GM19463 (cell line): ENCODE results near the gene AUTS2.
"Not testable (repeated sequence)": the region's sequence is repeated elsewhere in the genome, so short reads cannot be mapped to it uniquely, and the experiment has no call there.

ENCODE experiments used
- ATAC-seq: cut with Tn5 transposase; IDR thresholded peaks from one replicate; pipeline ENCODE4 v1.9.1; 2021; ENCODE audit warnings: mild to moderate bottlenecking, moderate library complexity; ENCODE audit not compliant: unreplicated experiment

The AUTS2 gene

GRCh38 chr7:70729553-70730157 is 1131.4 kb downstream of the AUTS2 start:
- not testable (repeated sequence) for ATAC-seq

- ATAC-seq = no peak
Observed at GRCh38 chr7:70730451-70731110, 1132.3 kb downstream of the AUTS2 start.

GRCh38 chr7:70733090-70733489 is 1134.8 kb downstream of the AUTS2 start:
- ATAC-seq = no peak

GRCh38 chr7:70734411-70734810 is 1136.1 kb downstream of the AUTS2 start:
- ATAC-seq = no peak

- no peak for ATAC-seq
Observed at GRCh38 chr7:70735313-70735712, 1137.0 kb downstream of the AUTS2 start.

- ATAC-seq = no peak
Observed at GRCh38 chr7:70736715-70737460, 1138.6 kb downstream of the AUTS2 start.

- ATAC-seq = no peak
Observed at GRCh38 chr7:70738151-70738885, 1140.0 kb downstream of the AUTS2 start.

- no peak for ATAC-seq
Observed at GRCh38 chr7:70739646-70740210, 1141.5 kb downstream of the AUTS2 start.

- no peak for ATAC-seq
Observed at GRCh38 chr7:70741666-70742065, 1143.4 kb downstream of the AUTS2 start.

- ATAC-seq = no peak
Observed at GRCh38 chr7:70743531-70744325, 1145.5 kb downstream of the AUTS2 start.

- ATAC-seq = no peak
Observed at GRCh38 chr7:70744492-70744891, 1146.2 kb downstream of the AUTS2 start.

- ATAC-seq = no peak
Observed at GRCh38 chr7:70749831-70750230, 1151.6 kb downstream of the AUTS2 start.

- no peak for ATAC-seq
Observed at GRCh38 chr7:70751895-70752294, 1153.6 kb downstream of the AUTS2 start.

GRCh38 chr7:70752794-70753241 is 1154.5 kb downstream of the AUTS2 start:
- no peak for ATAC-seq

- no peak for ATAC-seq
Observed at GRCh38 chr7:70756789-70757188, 1158.5 kb downstream of the AUTS2 start.

GRCh38 chr7:70758646-70759045 is 1160.4 kb downstream of the AUTS2 start:
- no peak for ATAC-seq

GRCh38 chr7:70759674-70760073 is 1161.4 kb downstream of the AUTS2 start:
- no peak for ATAC-seq

GRCh38 chr7:70761711-70762328 is 1163.5 kb downstream of the AUTS2 start:
- ATAC-seq = peak; percentile 24

GRCh38 chr7:70762696-70763095 is 1164.4 kb downstream of the AUTS2 start:
- ATAC-seq = no peak
